HFFc6 (cell line): ENCODE results near the gene TTC38. TPM values are rescaled to one million over a fixed set of nuclear protein-coding genes. Genes with fewer than 3 reads are reported as not detected.

ENCODE experiments used
- DNase-seq: peaks from one replicate; pipeline ENCODE4 v3.0.0-alpha.2; 2018
- H3K27ac Mint-ChIP-seq: 2 replicates; pipeline ENCODE4 v1.8.0; 2020; ENCODE audit warnings: mild to moderate bottlenecking, mixed read lengths
- H3K27me3 Mint-ChIP-seq: 2 replicates; pipeline ENCODE4 v1.8.0; 2021; ENCODE audit warnings: mild to moderate bottlenecking, moderate library complexity, mixed read lengths; ENCODE audit not compliant: insufficient read depth
- H3K36me3 Mint-ChIP-seq: 2 replicates; pipeline ENCODE4 v1.8.0; 2021; ENCODE audit warnings: low read depth, mixed read lengths
- H3K4me1 Mint-ChIP-seq: 2 replicates; pipeline ENCODE4 v1.8.0; 2020; ENCODE audit warnings: low read depth, mixed read lengths
- H3K4me3 Mint-ChIP-seq: 2 replicates; pipeline ENCODE4 v1.8.0; 2020; ENCODE audit warnings: mild to moderate bottlenecking, moderate library complexity, mixed read lengths
- H3K9me3 Mint-ChIP-seq: 2 replicates; pipeline ENCODE4 v1.8.0; 2020; ENCODE audit warnings: mild to moderate bottlenecking, mixed read lengths
- total RNA-seq, 6 experiments: library from RNA; stranded (reverse); fragmentation: NEBNext Ultra II Directional; extraction: Animal tissue kit (Norgen Biotek cat#: 25700); gene quantifications; 2 replicates in 1 of 6; 3 replicates in 5 of 6; pipeline ENCODE4 v1.2.3, GENCODE V29; 2021
- TF ChIP-seq, protein P1 (sequence below): fragments of 200-600 bp; sonication (generic); IDR thresholded peaks from 2 replicates; pipeline ENCODE4 v1.5.0; 2021; ENCODE audit warnings: antibody characterized with exemption, mild to moderate bottlenecking

TTC38 gene
- total RNA-seq, 6 experiments from 2014 or later: 31.2 to 38.6 (median 36.6) TPM

DNA sequence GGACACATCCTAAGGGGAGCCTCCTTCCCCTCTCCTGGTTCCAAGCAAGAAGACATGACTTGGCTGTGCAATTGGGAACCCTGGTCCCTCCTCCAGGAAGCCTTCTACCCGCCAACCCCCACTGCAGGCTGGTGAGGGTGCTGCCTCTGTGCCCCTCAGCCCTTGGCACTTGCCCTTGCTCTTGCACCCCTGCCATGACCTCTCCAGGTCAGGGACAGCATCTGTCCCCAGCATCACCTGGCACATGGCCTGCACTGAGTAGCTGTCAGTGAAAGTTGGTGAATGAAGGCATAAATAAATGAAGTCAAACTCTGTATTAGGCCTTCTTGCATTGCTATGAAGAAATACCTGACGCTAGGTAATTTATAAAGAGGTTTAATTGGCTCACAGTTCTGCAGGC, 27.0 kb downstream of the TTC38 start:
- DNase-seq: no peak
- H3K9me3 Mint-ChIP-seq: no peaks in the 10 kb centered on the region; the same call in 1 of the 2 replicates
- peaks cover 6% of the 10 kb centered on the region for H3K27me3 Mint-ChIP-seq
- TF ChIP-seq, protein P1, sequence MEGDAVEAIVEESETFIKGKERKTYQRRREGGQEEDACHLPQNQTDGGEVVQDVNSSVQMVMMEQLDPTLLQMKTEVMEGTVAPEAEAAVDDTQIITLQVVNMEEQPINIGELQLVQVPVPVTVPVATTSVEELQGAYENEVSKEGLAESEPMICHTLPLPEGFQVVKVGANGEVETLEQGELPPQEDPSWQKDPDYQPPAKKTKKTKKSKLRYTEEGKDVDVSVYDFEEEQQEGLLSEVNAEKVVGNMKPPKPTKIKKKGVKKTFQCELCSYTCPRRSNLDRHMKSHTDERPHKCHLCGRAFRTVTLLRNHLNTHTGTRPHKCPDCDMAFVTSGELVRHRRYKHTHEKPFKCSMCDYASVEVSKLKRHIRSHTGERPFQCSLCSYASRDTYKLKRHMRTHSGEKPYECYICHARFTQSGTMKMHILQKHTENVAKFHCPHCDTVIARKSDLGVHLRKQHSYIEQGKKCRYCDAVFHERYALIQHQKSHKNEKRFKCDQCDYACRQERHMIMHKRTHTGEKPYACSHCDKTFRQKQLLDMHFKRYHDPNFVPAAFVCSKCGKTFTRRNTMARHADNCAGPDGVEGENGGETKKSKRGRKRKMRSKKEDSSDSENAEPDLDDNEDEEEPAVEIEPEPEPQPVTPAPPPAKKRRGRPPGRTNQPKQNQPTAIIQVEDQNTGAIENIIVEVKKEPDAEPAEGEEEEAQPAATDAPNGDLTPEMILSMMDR: no peak
- peak overlapping the region; percentile 96 for H3K27ac Mint-ChIP-seq
- H3K4me1 Mint-ChIP-seq: peaks cover 53% of the 10 kb centered on the region
- peaks cover 28% of the 10 kb centered on the region for H3K36me3 Mint-ChIP-seq
- no peak overlapping the region for H3K4me3 Mint-ChIP-seq

DNA sequence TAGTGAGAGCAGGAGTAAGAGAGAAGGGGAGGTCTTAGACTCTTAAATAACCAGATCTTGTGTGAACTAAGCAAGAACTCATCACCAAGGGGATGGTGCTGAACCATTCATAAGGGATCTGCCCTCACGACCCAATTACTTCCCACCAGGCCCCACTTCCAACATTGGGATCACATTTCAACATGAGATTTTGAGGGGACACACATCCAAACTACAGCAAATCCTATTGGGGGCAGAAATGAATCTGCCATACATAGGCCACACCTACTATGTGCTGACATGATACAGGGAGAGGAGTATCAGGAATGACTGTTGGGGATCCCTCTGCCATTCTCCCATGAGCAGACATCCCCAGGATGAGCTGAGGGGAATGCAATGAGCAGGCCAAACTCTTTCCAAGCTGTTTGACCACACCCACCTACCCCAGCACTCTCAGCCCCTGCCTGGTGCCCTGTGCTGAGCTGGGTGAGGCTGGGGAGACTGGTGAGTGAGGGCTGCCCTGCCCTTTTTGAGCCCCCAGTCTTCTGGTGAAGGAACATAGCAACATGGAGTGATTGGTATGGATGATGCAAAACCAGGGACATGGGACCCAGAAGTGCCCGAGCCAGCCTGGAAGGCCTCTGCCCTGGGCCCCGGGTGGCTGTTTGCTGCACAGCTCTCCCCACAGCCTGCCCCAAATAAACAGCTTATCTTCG, 27.6 kb downstream of the TTC38 start:
- Mint-ChIP-seq H3K4me3 (peak overlapping the region; percentile 93), H3K27ac (peak overlapping the region; percentile 96), H3K9me3 (no peaks in the 10 kb centered on the region; the same call in 1 of the 2 replicates), H3K36me3 (peaks cover 29% of the 10 kb centered on the region), H3K27me3 (peaks cover 6% of the 10 kb centered on the region), H3K4me1 (peaks cover 55% of the 10 kb centered on the region)
- no peak for DNase-seq
- TF ChIP-seq, protein P1: no peak

DNA sequence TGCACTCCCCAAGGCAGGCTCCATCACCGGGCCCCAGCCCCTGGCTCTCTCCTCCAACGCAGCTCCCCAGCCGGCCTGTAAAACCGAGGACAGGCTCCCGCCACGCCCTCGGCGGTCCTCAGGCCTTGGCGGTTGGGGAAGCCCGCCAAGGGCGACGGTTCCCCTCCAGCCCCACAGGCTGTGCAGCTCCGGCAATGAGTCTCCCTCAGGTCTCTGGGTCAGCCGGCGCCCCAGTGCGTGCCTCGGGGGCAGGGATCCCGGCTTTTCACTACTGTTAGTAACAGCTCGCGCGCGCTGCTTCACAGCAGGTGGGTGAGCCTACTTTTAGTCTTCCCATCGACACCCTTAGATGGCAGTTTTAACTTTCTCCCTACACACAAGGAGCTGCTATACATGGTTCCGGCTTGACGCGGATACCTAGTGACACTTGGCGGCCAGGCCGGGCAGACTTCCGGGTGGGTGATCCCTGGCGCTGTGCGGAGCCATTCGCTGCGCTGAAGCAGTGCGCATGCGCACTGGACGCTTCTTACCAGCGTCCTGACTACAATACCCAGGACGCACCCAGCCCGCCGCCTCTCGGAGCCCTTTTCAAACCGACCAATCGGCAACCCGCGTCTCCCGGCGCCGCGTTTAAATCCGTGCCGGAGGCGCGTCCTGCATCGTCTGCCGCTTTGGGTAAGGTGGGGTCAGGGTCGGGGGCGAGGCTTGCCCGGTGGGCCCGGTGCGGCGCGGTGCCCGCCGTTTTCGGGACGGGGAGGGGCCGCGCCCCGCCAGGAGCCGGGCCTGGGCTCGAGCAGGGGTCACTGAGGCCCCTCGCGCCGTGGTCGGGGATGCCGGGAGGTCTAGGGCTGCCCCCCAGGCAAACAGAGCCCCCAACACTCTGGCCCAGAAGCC, 28.7 kb downstream of the TTC38 start, which contains the start of gene GTSE1:
GTSE1 (plus strand) TSS at position 614 of the 894 bp plus-strand sequence. CDS start 531 bp downstream, outside the sequence.
- H3K36me3 Mint-ChIP-seq: peaks cover 37% of the 10 kb centered on the region
- peak within 1 kb of the TSS; percentile 93 for H3K4me3 Mint-ChIP-seq
- peaks cover 61% of the 10 kb centered on the region for H3K4me1 Mint-ChIP-seq
- H3K27ac Mint-ChIP-seq: peak within 1 kb of the TSS; percentile 96
- TF ChIP-seq, protein P1: peak; percentile 32
- no peaks in the 10 kb centered on the region; the same call in 1 of the 2 replicates for H3K9me3 Mint-ChIP-seq
- peaks cover 6% of the 10 kb centered on the region for H3K27me3 Mint-ChIP-seq
- DNase-seq: peak; percentile 96

GRCh38 chr22:46297151-46297812, 29.5 kb downstream of the TTC38 start:
- H3K27ac Mint-ChIP-seq: peak overlapping the region; percentile 61
- peak; percentile 51 for DNase-seq

More at GRCh38 chr22:46297151-46297812, 29.5 kb downstream of the TTC38 start:
- Mint-ChIP-seq H3K36me3 (peaks cover 33% of the 10 kb centered on the region), H3K27me3 (peaks cover 6% of the 10 kb centered on the region), H3K9me3 (no peaks in the 10 kb centered on the region; the same call in 1 of the 2 replicates), H3K4me3 (peak overlapping the region; percentile 93), H3K4me1 (peaks cover 63% of the 10 kb centered on the region)
- TF ChIP-seq, protein P1: no peak
